Heart left ventricle (tissue), 16 donors: Measurements from ENCODE around the gene PCGF3. TPM values are rescaled to one million over a fixed set of nuclear protein-coding genes. Genes with fewer than 3 reads are reported as not detected.

Experiments used
- ATAC-seq, 4 donors: fragments of 200-7000 bp; cut with Tn5 transposase; one replicate each; pipeline ENCODE4 v1.9.1; 2020 to 2022; ENCODE audit warnings: moderate library complexity in 4 of 4, mild to moderate bottlenecking in 3 of 4, moderate number of reproducible peaks in 1 of 4
- DNase-seq, 5 donors: peaks; one replicate each; pipeline ENCODE4 v3.0.0-alpha.2; 2020
- H3K27ac ChIP-seq, 12 donors: fragments of 200-600 bp; sonication (generic) in 4 of 12; one replicate each; pipeline versions ENCODE4 v1.5.0 to v1.8.0; 2016 to 2022; ENCODE audit warnings: mild to moderate bottlenecking in 2 of 12
- H3K27me3 ChIP-seq, 9 donors: fragments of 200-600 bp; sonication (generic) in 2 of 9; one replicate each; pipeline versions ENCODE4 v1.5.1 to v1.8.0; 2016 to 2022; ENCODE audit warnings: mild to moderate bottlenecking in 3 of 9
- H3K36me3 ChIP-seq, 9 donors: fragments of 200-600 bp; sonication (generic) in 2 of 9; one replicate each; pipeline versions ENCODE4 v1.5.0 to v1.8.0; 2018 to 2022; ENCODE audit warnings: mild to moderate bottlenecking in 2 of 9
- H3K4me1 ChIP-seq, 12 donors: fragments of 200-600 bp; sonication (generic) in 4 of 12; one replicate each; pipeline versions ENCODE4 v1.5.0 to v1.8.0; 2016 to 2022; ENCODE audit warnings: mild to moderate bottlenecking in 3 of 12
- H3K4me3 ChIP-seq, 12 donors: fragments of 200-600 bp; sonication (generic) in 4 of 12; one replicate each; pipeline versions ENCODE4 v1.5.0 to v1.8.0; 2017 to 2022; ENCODE audit warnings: mild to moderate bottlenecking in 9 of 12, moderate library complexity in 4 of 12
- H3K9me3 ChIP-seq, 12 donors: fragments of 200-600 bp; sonication (generic) in 4 of 12; one replicate each; pipeline versions ENCODE4 v1.5.0 to v1.8.0; 2016 to 2022; ENCODE audit warnings: mild to moderate bottlenecking in 1 of 12
- CTCF ChIP-seq, 12 donors: fragments of 200-600 bp; sonication (generic) in 4 of 12; IDR thresholded peaks; one replicate each; pipeline versions ENCODE4 v1.5.0 to v1.8.0; 2018 to 2022; ENCODE audit warnings: antibody characterized with exemption in 12 of 12, mild to moderate bottlenecking in 5 of 12
- POLR2A ChIP-seq, 2 donors: fragments of 450-650 bp; IDR thresholded peaks; one replicate each; pipeline ENCODE4 v1.6.1; 2017; ENCODE audit warnings: antibody characterized with exemption in 2 of 2, mild to moderate bottlenecking in 2 of 2, moderate library complexity in 2 of 2
- WGBS, 4 donors: extraction: QIAGEN DNeasy Blood & Tissue Kit in 2 of 4; methylation state at CpG; one replicate each; pipeline versions ENCODE4 v1.1.5 to v1.1.7; 2013 to 2018; 5-methylcytosine and 5-hydroxymethylcytosine counted together
- intact Hi-C, 10 donors: fragments of 100-400 bp; cut with DNase I; formaldehyde crosslinking; loops; one replicate each; pipeline versions ENCODE4 v1.11.1 to v1.14.2; 2022
- polyA plus RNA-seq, 2 donors: library from polyadenylated mRNA; stranded (reverse); fragments of 200-250 nt; gene quantifications; one replicate each; pipeline ENCODE4 v1.2.3, GENCODE V29; 2013
- total RNA-seq, 9 donors: library from RNA; depleted of rRNA in 2 of 9; stranded (reverse); fragments of >200 nt in 2 of 9; fragmentation: NEBNext Ultra II Directional in 3 of 9; extraction: Animal tissue kit (Norgen Biotek cat#: 25700) in 3 of 9; gene quantifications; one replicate each; pipeline versions ENCODE4 v1.1.0 to v1.2.4, GENCODE V29; 2016 to 2023
- donor health status: ischemic (EF 13 %, LVEDD 7.1; RV severe dilation, severe dysfunction).
- donor health status: healthy with polysubstance abuse.
- donor health status: DM: no; HTN: yes; CAD: no.
- donor health status: DM: no; HTN: no; CAD: no.
- donor health status: ischemic (EF 25% LVEDD 6.9; RV normal size, moderate dysfunction).
- donor health status: ischemic (EF 25% LVEDD 5.7; RV mildly dilated, moderate dysfunction).
- donor health status: healthy.
- donor health status: DM: yes; HTN: yes; CAD: no.
- donor health status: ischemic (EF 35%, LVEDD 5.7; RV mildly dilated, moderate dysfunction).
- donor health status: nonischemic (EF 11% LVEDD 7.7; RV severe dilation, severe dysfunction).
- donor health status: DM: yes; HTN: yes; CAD: no.
- donor health status: PGD.
- donor health status: ischemic (EF 29% LVEDD 5.4; RV normal size, mild dysfunction).
- donor health status: nonischemic (EF 23%, LVEDD 6.1; RV moderate dilation, normal function).

Gene PCGF3
- total and polyA plus RNA-seq, 11 donors = 16.2 to 45.7 (median 22.5) TPM

DNA sequence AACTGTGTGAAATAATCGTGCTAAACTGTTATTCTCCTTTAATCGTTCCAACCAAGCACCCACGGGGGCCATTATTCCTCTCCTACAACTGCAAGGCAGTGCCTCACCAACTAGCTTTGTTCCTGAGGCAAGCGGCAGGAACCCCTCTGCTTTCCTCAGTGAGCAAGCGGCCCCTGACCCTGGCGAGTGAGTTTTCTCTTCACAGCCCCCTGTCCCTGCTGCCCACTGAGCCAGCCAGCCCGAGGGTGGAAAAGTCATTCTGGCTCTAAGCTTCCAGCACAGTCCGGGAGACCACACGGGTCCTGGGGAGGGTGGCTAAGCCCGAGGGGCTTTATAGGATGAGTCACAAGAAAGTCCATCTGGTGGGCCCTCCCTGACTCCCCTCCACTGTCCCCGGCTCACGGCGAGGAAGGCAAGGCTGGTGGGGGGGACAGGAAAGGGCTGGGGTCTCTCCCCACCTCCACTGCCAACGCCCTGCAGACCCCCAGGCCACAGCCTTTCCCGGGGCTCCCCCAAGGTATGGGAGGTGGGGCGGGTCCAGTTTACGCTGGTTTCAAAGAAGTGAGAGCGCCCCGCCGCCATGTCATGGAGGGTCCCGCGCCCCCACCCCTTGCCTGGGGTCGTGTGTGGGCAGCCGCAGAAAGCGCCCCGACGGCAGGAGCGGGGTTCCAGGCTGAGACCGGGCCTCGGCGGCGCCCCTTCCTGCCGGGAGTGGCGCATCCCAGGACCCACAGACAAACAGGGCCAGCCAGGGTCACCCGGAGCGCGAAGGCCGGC lies 75.3 kb downstream of the PCGF3 start:
- H3K27me3 ChIP-seq = peaks cover 6 to 18% (median 10%) of the 10 kb centered on the region in 9 donors
- peaks cover 0 to 46% (median 42%) of the 10 kb centered on the region in 9 donors for H3K36me3 ChIP-seq
- peak in 1 of 4 donors; percentile 1 for ATAC-seq
- TF ChIP-seq CTCF (IDR thresholded peaks at IDR 0.05) (no peak), POLR2A (IDR thresholded peaks at IDR 0.05) (no peak)
- H3K4me1 ChIP-seq = peaks cover 0 to 65% (median 37%) of the 10 kb centered on the region in 12 donors
- H3K4me3 ChIP-seq = peak overlapping the region; percentile 74 to 100 (median 96)
- DNase-seq = no peak
- intact Hi-C loops = loop anchor here in 2 of 10 donors (5.0 to 10.0 kb wide), 3 partner anchors 151 to 204 kb away; partner anchors contain the start of genes GAK (in 2 of the 2), TMEM175 (in 2 of the 2) and IDUA (in 1 of the 2)
- 1 to 2% (median 2%) methylated on average over 18 to 38 of the region's 38 CpGs for WGBS, 4 donors
- peak overlapping the region; percentile 85 to 98 (median 93) for H3K27ac ChIP-seq
- no peaks in the 10 kb centered on the region for H3K9me3 ChIP-seq

- DNase-seq = peak; percentile 99 to 100 (median 99)
- no peaks in the 10 kb centered on the region for H3K9me3 ChIP-seq
- peak overlapping the region; percentile 74 to 100 (median 96) for H3K4me3 ChIP-seq
- intact Hi-C loops = loop anchor here in 2 of 10 donors (5.0 to 10.0 kb wide), 3 partner anchors 151 to 203 kb away; partner anchors contain the start of genes GAK (in 2 of the 2), TMEM175 (in 2 of the 2) and IDUA (in 1 of the 2)
- TF ChIP-seq POLR2A (IDR thresholded peaks at IDR 0.05) (peak; percentile 93 to 98), CTCF (IDR thresholded peaks at IDR 0.05) (no peak)
- H3K27ac ChIP-seq = peak overlapping the region; percentile 87 to 98 (median 94)
- peak; percentile 97 to 98 (median 98) for ATAC-seq
- peaks cover 0 to 38% (median 36%) of the 10 kb centered on the region in 9 donors for H3K36me3 ChIP-seq
- peaks cover 3 to 66% (median 37%) of the 10 kb centered on the region in 12 donors for H3K4me1 ChIP-seq
- WGBS, 4 donors = 0 to 1% (median 0%) methylated on average over 21 to 57 of the region's 57 CpGs
- peaks cover 11 to 25% (median 18%) of the 10 kb centered on the region in 9 donors for H3K27me3 ChIP-seq
Measured at GRCh38 chr4:781493-782216, 76.0 kb downstream of the PCGF3 start.

GRCh38 chr4:784401-785331 lies 79.0 kb downstream of the PCGF3 start:
- peaks cover 3 to 59% (median 29%) of the 10 kb centered on the region in 12 donors for H3K4me1 ChIP-seq
- peaks cover 0 to 8% (median 6%) of the 10 kb centered on the region in 9 donors for H3K36me3 ChIP-seq
- peak overlapping the region in 1 of 12 donors; percentile 52 for H3K4me3 ChIP-seq
- peaks cover 11 to 40% (median 22%) of the 10 kb centered on the region in 9 donors for H3K27me3 ChIP-seq
- no peak for TF ChIP-seq POLR2A (IDR thresholded peaks at IDR 0.05)
- TF ChIP-seq CTCF (IDR thresholded peaks at IDR 0.05) = no peak
- ATAC-seq (no peak), DNase-seq (peak in 2 of 5 donors; percentile 3 to 53)
- H3K9me3 ChIP-seq = no peaks in the 10 kb centered on the region
- 60 to 74% (median 73%) methylated on average over 53 to 57 of the region's 57 CpGs for WGBS, 4 donors
- H3K27ac ChIP-seq = no peak overlapping the region
- intact Hi-C loops = loop anchor here in 2 of 10 donors (5.0 to 10.0 kb wide), 3 partner anchors 148 to 200 kb away; partner anchors contain the start of genes GAK (in 2 of the 2), TMEM175 (in 2 of the 2) and IDUA (in 1 of the 2)
